Measurements from ENCODE around the gene TMC7.

The TMC7 gene

DNA sequence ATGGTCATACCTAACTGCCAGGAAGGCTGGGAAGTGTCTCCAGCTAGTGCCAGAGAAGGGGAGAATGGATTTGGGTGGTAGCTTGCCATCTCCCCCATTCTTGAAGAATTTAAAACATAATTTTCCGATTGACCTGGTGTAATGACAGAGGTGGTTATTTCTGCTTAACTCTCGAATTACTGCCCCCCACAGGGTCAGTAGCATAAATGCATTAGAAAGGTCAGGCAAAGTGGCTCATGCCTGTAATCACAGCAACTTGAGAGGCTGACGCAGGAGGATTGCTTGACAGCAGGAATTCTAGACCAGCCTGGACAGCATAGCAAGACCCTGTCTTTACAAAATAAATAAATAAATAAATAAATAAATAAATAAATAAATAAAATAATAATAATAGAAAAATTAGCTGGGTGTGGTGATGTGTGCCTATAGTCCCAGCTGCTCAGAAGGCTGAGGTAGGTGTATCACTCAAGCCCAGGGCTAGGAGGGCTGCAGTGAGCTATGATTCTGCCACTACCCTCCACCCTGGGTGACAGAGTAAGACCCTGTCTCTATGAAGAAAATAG, 27.5 kb downstream of the TMC7 start (continued):
- TF ChIP-seq, protein P1, sequence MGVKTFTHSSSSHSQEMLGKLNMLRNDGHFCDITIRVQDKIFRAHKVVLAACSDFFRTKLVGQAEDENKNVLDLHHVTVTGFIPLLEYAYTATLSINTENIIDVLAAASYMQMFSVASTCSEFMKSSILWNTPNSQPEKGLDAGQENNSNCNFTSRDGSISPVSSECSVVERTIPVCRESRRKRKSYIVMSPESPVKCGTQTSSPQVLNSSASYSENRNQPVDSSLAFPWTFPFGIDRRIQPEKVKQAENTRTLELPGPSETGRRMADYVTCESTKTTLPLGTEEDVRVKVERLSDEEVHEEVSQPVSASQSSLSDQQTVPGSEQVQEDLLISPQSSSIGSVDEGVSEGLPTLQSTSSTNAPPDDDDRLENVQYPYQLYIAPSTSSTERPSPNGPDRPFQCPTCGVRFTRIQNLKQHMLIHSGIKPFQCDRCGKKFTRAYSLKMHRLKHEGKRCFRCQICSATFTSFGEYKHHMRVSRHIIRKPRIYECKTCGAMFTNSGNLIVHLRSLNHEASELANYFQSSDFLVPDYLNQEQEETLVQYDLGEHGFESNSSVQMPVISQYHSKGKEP (tag by site-specific recombination; IDR thresholded peaks at IDR 0.05), result no peak
- no peak for TF ChIP-seq ZFP3 (tag by site-specific recombination; IDR thresholded peaks at IDR 0.05; ENCODE audit: low read depth)
- TF ChIP-seq ZNF555 (tag by site-specific recombination; conservative IDR thresholded peaks at IDR 0.05), result peak; percentile 86
- TF ChIP-seq, protein P2, sequence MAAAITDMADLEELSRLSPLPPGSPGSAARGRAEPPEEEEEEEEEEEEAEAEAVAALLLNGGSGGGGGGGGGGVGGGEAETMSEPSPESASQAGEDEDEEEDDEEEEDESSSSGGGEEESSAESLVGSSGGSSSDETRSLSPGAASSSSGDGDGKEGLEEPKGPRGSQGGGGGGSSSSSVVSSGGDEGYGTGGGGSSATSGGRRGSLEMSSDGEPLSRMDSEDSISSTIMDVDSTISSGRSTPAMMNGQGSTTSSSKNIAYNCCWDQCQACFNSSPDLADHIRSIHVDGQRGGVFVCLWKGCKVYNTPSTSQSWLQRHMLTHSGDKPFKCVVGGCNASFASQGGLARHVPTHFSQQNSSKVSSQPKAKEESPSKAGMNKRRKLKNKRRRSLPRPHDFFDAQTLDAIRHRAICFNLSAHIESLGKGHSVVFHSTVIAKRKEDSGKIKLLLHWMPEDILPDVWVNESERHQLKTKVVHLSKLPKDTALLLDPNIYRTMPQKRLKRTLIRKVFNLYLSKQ (tag by site-specific recombination; IDR thresholded peaks at IDR 0.05; ENCODE audit: borderline replicate concordance), result no peak
- peak; percentile 89 for TF ChIP-seq ZNF426 (tag by site-specific recombination; IDR thresholded peaks at IDR 0.05)
- TF ChIP-seq ZNF510 (tag by site-specific recombination; IDR thresholded peaks at IDR 0.05; ENCODE audit: insufficient replicate concordance), result no peak
- no peak for TF ChIP-seq ZNF416 (tag by site-specific recombination; IDR thresholded peaks at IDR 0.05)
- no peak for TF ChIP-seq ZIC2 (tag by site-specific recombination; IDR thresholded peaks at IDR 0.05)
- TF ChIP-seq ZNF174 (tag by site-specific recombination; IDR thresholded peaks at IDR 0.05), result no peak
- TF ChIP-seq ZNF341 (tag by site-specific recombination; IDR thresholded peaks at IDR 0.05; ENCODE audit: low read depth), result 0 out of 2 replicates have a peak, but pooled peaks have one; percentile 14
- TF ChIP-seq ZBTB8A (tag by site-specific recombination; IDR thresholded peaks at IDR 0.05), result peak; percentile 66
- TF ChIP-seq ZNF626 (tag by site-specific recombination; IDR thresholded peaks at IDR 0.05), result no peak
- no peak for TF ChIP-seq ZNF10 (tag by site-specific recombination; IDR thresholded peaks at IDR 0.05)
- TF ChIP-seq, protein P3, sequence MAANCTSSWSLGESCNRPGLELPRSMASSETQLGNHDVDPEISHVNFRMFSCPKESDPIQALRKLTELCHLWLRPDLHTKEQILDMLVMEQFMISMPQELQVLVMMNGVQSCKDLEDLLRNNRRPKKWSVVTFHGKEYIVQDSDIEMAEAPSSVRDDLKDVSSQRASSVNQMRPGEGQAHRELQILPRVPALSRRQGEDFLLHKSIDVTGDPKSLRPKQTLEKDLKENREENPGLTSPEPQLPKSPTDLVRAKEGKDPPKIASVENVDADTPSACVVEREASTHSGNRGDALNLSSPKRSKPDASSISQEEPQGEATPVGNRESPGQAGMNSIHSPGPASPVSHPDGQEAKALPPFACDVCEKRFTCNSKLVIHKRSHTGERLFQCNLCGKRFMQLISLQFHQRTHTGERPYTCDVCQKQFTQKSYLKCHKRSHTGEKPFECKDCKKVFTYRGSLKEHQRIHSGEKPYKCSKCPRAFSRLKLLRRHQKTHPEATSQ (tag by site-specific recombination; IDR thresholded peaks at IDR 0.05), result no peak
- no peak for TF ChIP-seq MYNN (tag by site-specific recombination; IDR thresholded peaks at IDR 0.05; ENCODE audit: borderline replicate concordance)
- no peak for TF ChIP-seq GFI1B (tag by site-specific recombination; IDR thresholded peaks at IDR 0.05)
- peak; percentile 53 for TF ChIP-seq ZNF629 (tag by site-specific recombination; IDR thresholded peaks at IDR 0.05)
- no peak for TF ChIP-seq SP2 (tag by site-specific recombination; IDR thresholded peaks at IDR 0.05)
- TF ChIP-seq, protein P4, sequence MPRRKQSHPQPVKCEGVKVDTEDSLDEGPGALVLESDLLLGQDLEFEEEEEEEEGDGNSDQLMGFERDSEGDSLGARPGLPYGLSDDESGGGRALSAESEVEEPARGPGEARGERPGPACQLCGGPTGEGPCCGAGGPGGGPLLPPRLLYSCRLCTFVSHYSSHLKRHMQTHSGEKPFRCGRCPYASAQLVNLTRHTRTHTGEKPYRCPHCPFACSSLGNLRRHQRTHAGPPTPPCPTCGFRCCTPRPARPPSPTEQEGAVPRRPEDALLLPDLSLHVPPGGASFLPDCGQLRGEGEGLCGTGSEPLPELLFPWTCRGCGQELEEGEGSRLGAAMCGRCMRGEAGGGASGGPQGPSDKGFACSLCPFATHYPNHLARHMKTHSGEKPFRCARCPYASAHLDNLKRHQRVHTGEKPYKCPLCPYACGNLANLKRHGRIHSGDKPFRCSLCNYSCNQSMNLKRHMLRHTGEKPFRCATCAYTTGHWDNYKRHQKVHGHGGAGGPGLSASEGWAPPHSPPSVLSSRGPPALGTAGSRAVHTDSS (tag by site-specific recombination; IDR thresholded peaks at IDR 0.05), result no peak
- TF ChIP-seq ZNF585B (tag by site-specific recombination; IDR thresholded peaks at IDR 0.05), result no peak
- no peak for TF ChIP-seq ZSCAN23 (tag by site-specific recombination; IDR thresholded peaks at IDR 0.05)
- no peak for TF ChIP-seq ZNF747 (tag by site-specific recombination; IDR thresholded peaks at IDR 0.05)
- TF ChIP-seq, protein P5, sequence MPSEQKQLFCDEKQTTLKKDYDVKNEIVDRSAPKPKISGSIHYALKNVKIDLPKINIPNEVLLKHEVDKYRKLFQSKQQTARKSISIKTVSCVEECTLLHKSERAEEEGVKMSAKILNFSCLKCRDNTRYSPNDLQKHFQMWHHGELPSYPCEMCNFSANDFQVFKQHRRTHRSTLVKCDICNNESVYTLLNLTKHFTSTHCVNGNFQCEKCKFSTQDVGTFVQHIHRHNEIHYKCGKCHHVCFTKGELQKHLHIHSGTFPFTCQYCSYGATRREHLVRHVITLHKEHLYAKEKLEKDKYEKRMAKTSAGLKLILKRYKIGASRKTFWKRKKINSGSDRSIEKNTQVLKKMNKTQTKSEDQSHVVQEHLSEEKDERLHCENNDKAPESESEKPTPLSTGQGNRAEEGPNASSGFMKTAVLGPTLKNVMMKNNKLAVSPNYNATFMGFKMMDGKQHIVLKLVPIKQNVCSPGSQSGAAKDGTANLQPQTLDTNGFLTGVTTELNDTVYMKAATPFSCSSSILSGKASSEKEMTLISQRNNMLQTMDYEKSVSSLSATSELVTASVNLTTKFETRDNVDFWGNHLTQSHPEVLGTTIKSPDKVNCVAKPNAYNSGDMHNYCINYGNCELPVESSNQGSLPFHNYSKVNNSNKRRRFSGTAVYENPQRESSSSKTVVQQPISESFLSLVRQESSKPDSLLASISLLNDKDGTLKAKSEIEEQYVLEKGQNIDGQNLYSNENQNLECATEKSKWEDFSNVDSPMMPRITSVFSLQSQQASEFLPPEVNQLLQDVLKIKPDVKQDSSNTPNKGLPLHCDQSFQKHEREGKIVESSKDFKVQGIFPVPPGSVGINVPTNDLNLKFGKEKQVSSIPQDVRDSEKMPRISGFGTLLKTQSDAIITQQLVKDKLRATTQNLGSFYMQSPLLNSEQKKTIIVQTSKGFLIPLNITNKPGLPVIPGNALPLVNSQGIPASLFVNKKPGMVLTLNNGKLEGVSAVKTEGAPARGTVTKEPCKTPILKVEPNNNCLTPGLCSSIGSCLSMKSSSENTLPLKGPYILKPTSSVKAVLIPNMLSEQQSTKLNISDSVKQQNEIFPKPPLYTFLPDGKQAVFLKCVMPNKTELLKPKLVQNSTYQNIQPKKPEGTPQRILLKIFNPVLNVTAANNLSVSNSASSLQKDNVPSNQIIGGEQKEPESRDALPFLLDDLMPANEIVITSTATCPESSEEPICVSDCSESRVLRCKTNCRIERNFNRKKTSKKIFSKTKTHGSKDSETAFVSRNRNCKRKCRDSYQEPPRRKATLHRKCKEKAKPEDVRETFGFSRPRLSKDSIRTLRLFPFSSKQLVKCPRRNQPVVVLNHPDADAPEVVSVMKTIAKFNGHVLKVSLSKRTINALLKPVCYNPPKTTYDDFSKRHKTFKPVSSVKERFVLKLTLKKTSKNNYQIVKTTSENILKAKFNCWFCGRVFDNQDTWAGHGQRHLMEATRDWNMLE (tag by site-specific recombination; conservative IDR thresholded peaks at IDR 0.05; ENCODE audit: low read depth), result peak; percentile 90
- no peak for TF ChIP-seq HOXD13 (CRISPR knock-in tag; IDR thresholded peaks at IDR 0.05; ENCODE audit: borderline replicate concordance)
- TF ChIP-seq ZNF623 (tag by site-specific recombination; IDR thresholded peaks at IDR 0.05), result peak; percentile 74
- TF ChIP-seq, protein P6, sequence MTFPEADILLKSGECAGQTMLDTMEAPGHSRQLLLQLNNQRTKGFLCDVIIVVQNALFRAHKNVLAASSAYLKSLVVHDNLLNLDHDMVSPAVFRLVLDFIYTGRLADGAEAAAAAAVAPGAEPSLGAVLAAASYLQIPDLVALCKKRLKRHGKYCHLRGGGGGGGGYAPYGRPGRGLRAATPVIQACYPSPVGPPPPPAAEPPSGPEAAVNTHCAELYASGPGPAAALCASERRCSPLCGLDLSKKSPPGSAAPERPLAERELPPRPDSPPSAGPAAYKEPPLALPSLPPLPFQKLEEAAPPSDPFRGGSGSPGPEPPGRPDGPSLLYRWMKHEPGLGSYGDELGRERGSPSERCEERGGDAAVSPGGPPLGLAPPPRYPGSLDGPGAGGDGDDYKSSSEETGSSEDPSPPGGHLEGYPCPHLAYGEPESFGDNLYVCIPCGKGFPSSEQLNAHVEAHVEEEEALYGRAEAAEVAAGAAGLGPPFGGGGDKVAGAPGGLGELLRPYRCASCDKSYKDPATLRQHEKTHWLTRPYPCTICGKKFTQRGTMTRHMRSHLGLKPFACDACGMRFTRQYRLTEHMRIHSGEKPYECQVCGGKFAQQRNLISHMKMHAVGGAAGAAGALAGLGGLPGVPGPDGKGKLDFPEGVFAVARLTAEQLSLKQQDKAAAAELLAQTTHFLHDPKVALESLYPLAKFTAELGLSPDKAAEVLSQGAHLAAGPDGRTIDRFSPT (tag by site-specific recombination; IDR thresholded peaks at IDR 0.05), result no peak
- TF ChIP-seq ZNF133 (tag by site-specific recombination; IDR thresholded peaks at IDR 0.05), result no peak

Measured in HEK293 (cell line).